Kidney (tissue), 22 donors: ENCODE measurements around the gene MFSD12. TPM values are rescaled to one million over a fixed set of nuclear protein-coding genes. Genes with fewer than 3 reads are reported as not detected.

Source experiments
- DNase-seq, 5 donors: peaks; one replicate each; pipeline ENCODE4 v3.0.0-alpha.2; 2013 to 2020
- FAIRE-seq: peaks from 2 replicates; lab custom pipeline; 2012; peaks lifted over from hg19 to GRCh38; lab: Jason Lieb, UNC
- H3K27ac ChIP-seq, 2 donors: one replicate each; pipeline ENCODE4 v1.7.0; 2013; ENCODE audit warnings: low read depth in 2 of 2, low read length in 2 of 2, inconsistent platforms in 1 of 2
- H3K27me3 ChIP-seq: one replicate; pipeline ENCODE4 v1.7.1; 2013; ENCODE audit warnings: low read length, inconsistent platforms; ENCODE audit not compliant: control insufficient read depth, insufficient read depth
- H3K36me3 ChIP-seq, 3 donors: one replicate each; pipeline versions ENCODE4 v1.7.0 to v1.7.1; 2013; ENCODE audit warnings: low read length in 3 of 3, control low read depth in 1 of 3, inconsistent platforms in 1 of 3; ENCODE audit not compliant: insufficient read depth in 3 of 3, control insufficient read depth in 2 of 3
- H3K4me1 ChIP-seq, 3 donors: one replicate each; pipeline versions ENCODE4 v1.7.0 to v1.7.1; 2013; ENCODE audit warnings: low read length in 3 of 3, inconsistent platforms in 1 of 3, low read depth in 1 of 3; ENCODE audit not compliant: control insufficient read depth in 2 of 3, insufficient read depth in 2 of 3
- H3K4me3 ChIP-seq, 3 donors: one replicate each; pipeline versions ENCODE4 v1.7.0 to v1.8.1; 2013; ENCODE audit warnings: low read length in 3 of 3, control low read depth in 1 of 3, inconsistent platforms in 1 of 3
- H3K9ac ChIP-seq, 3 donors: one replicate each; pipeline versions ENCODE4 v1.7.0 to v1.7.1; 2013; ENCODE audit warnings: low read length in 3 of 3, control low read depth in 1 of 3, inconsistent platforms in 1 of 3
- H3K9me3 ChIP-seq, 3 donors: one replicate each; pipeline versions ENCODE4 v1.7.0 to v1.7.1; 2013; ENCODE audit warnings: low read length in 3 of 3, control low read depth in 1 of 3, inconsistent platforms in 1 of 3; ENCODE audit not compliant: control insufficient read depth in 2 of 3, insufficient read depth in 1 of 3
- CTCF ChIP-seq: IDR thresholded peaks from 3 replicates; pipeline ENCODE4 v1.5.1; 2012; ENCODE audit warnings: mild to moderate bottlenecking, moderate library complexity, borderline replicate concordance; ENCODE audit not compliant: insufficient read depth; ENCODE audit errors: extremely low read depth
- intact Hi-C: fragments of 100-400 bp; cut with DNase I; formaldehyde crosslinking; loops from one replicate; pipeline ENCODE4 v1.11.1; 2022
- long read RNA-seq, 10 donors: library from polyadenylated mRNA in 1 of 10; unstranded in 1 of 10; transcript quantifications; one replicate each; pipeline ENCODE4 v2.0.0 and lab custom pipeline, GENCODE V29; 2021 to 2026
- polyA plus RNA-seq: library from polyadenylated mRNA; stranded (reverse); fragments of 350-450 nt; fragmentation: Illumina TruSeq; extraction: RNeasy Lipid Tissue Mini Kit (QIAGEN cat#74804); gene quantifications from one replicate; pipeline ENCODE4 v1.2.3, GENCODE V29; 2014; ENCODE audit warnings: low read depth, low replicate concordance; ENCODE audit not compliant: insufficient read depth
- total RNA-seq: library from RNA; stranded (reverse); fragmentation: NEBNext Ultra II Directional; extraction: Animal tissue kit (Norgen Biotek cat#: 25700); gene quantifications from one replicate; pipeline ENCODE4 v1.2.1, GENCODE V29; 2021
- donor health status: control.
- donor health status: control.
- donor health status: control.
- donor health status: control.
- donor health status: control.
- donor health status: DM: yes; HTN: yes; CAD: no.
- donor health status: Normal renal cell carcinoma (clear cell type).

The MFSD12 gene
- total RNA-seq (124 TPM), polyA plus RNA-seq (113 TPM)
- long read RNA-seq, donor 1, transcript MFSD12-204 (1 exons, 1,769 nt) = major isoform, 18 of 23 reads
- long read RNA-seq, donor 1, partial matches to known transcripts = 0 of 23 reads
- long read RNA-seq, donor 1, other reads (novel, unspliced or antisense) = 0 of 23 reads
- long read RNA-seq, donor 2, transcript MFSD12-204 (1 exons, 1,769 nt) = major isoform, 17 of 163 reads
- long read RNA-seq, donor 2, partial matches to known transcripts = 91 of 163 reads
- long read RNA-seq, donor 2, other reads (novel, unspliced or antisense) = 48 of 163 reads
- long read RNA-seq, donor 3, transcript MFSD12-201 (10 exons, 2,124 nt) = minor isoform, 9 of 37 reads
- long read RNA-seq, donor 3, transcript MFSD12-204 (1 exons, 1,769 nt) = major isoform, 21 of 37 reads
- long read RNA-seq, donor 3, transcript MFSD12-215 (1 exons, 688 nt) = minor isoform, 7 of 37 reads
- long read RNA-seq, donor 3, partial matches to known transcripts = 0 of 37 reads
- long read RNA-seq, donor 3, other reads (novel, unspliced or antisense) = 0 of 37 reads
- long read RNA-seq, donor 4, transcript MFSD12-204 (1 exons, 1,769 nt) = major isoform, 14 of 122 reads
- long read RNA-seq, donor 4, partial matches to known transcripts = 83 of 122 reads
- long read RNA-seq, donor 4, other reads (novel, unspliced or antisense) = 21 of 122 reads
- long read RNA-seq, donor 5, partial matches to known transcripts = 0 of 2 reads
- long read RNA-seq, donor 5, other reads (novel, unspliced or antisense) = 0 of 2 reads
- long read RNA-seq, donor 6, transcript MFSD12-201 (10 exons, 2,124 nt) = minor isoform, 5 of 76 reads
- long read RNA-seq, donor 6, transcript MFSD12-204 (1 exons, 1,769 nt) = major isoform, 6 of 76 reads
- long read RNA-seq, donor 6, partial matches to known transcripts = 42 of 76 reads
- long read RNA-seq, donor 6, other reads (novel, unspliced or antisense) = 22 of 76 reads
- long read RNA-seq, donor 7, transcript MFSD12-204 (1 exons, 1,769 nt) = minor isoform, 15 of 93 reads
- long read RNA-seq, donor 7, transcript MFSD12-201 (10 exons, 2,124 nt) = major isoform, 35 of 93 reads
- long read RNA-seq, donor 7, partial matches to known transcripts = 19 of 93 reads
- long read RNA-seq, donor 7, other reads (novel, unspliced or antisense) = 20 of 93 reads
- long read RNA-seq, donor 8, transcript MFSD12-204 (1 exons, 1,769 nt) = major isoform, 13 of 155 reads
- long read RNA-seq, donor 8, partial matches to known transcripts = 117 of 155 reads
- long read RNA-seq, donor 8, other reads (novel, unspliced or antisense) = 21 of 155 reads
- long read RNA-seq, donor 9, transcript MFSD12-204 (1 exons, 1,769 nt) = major isoform, 7 of 10 reads
- long read RNA-seq, donor 9, partial matches to known transcripts = 0 of 10 reads
- long read RNA-seq, donor 9, other reads (novel, unspliced or antisense) = 0 of 10 reads
- long read RNA-seq, donor 10, transcript MFSD12-201 (10 exons, 2,124 nt) = minor isoform, 7 of 43 reads
- long read RNA-seq, donor 10, transcript MFSD12-204 (1 exons, 1,769 nt) = major isoform, 28 of 43 reads
- long read RNA-seq, donor 10, transcript MFSD12-215 (1 exons, 688 nt) = minor isoform, 8 of 43 reads
- long read RNA-seq, donor 10, partial matches to known transcripts = 0 of 43 reads
- long read RNA-seq, donor 10, other reads (novel, unspliced or antisense) = 0 of 43 reads

- FAIRE-seq = no peak
- intact Hi-C loops = no loop called here
- H3K27ac ChIP-seq = peak within 1 kb of the TSS; percentile 74 to 77
These were observed at the start of gene MFSD12 for GRCh38 chr19:3557461-3558248. Gene MFSD12 (minus strand): TSS chr19:3557586. CDS start chr19:3557403, 183 bp downstream.

GRCh38 chr19:3606690-3607289 is 49.4 kb upstream of the MFSD12 start, which contains the start of gene TBXA2R:
Gene TBXA2R (minus strand): TSS chr19:3606875. CDS start chr19:3600634, 6,241 bp downstream.
- Histone ChIP-seq H3K27me3 (peaks cover 9% of the 10 kb centered on the region), H3K9me3 (peaks cover 0 to 2% (median 0%) of the 10 kb centered on the region in 3 donors), H3K4me1 (peaks cover 4 to 33% (median 12%) of the 10 kb centered on the region in 3 donors), H3K36me3 (peaks cover 0 to 1% (median 0%) of the 10 kb centered on the region in 3 donors), H3K9ac (peak within 1 kb of the TSS in 2 of 3 donors; percentile 13 to 53), H3K27ac (peak within 1 kb of the TSS; percentile 85 to 87), H3K4me3 (peak within 1 kb of the TSS; percentile 52 to 53 (median 53))
- FAIRE-seq (no peak), DNase-seq (peak in 4 of 5 donors; percentile 45 to 83 (median 78))
- TF ChIP-seq CTCF = no peak
- intact Hi-C loops = no loop called here

More at GRCh38 chr19:3557461-3558248, at the start of gene MFSD12:
- Histone ChIP-seq H3K4me3 (peak within 1 kb of the TSS; percentile 66 to 99 (median 97)), H3K4me1 (peaks cover 0 to 18% (median 3%) of the 10 kb centered on the region in 3 donors), H3K36me3 (no peaks in the 10 kb centered on the region), H3K9me3 (no peaks in the 10 kb centered on the region), H3K27me3 (no peaks in the 10 kb centered on the region), H3K9ac (peak within 1 kb of the TSS; percentile 36 to 99 (median 98))
- DNase-seq = peak; percentile 94 to 98 (median 96)
- no peak for TF ChIP-seq CTCF
